Right cardiac atrium (tissue), 5 donors: ENCODE measurements around the gene EHD4. TPM values are rescaled to one million over a fixed set of nuclear protein-coding genes. Genes with fewer than 3 reads are reported as not detected.

Source experiments
- ATAC-seq, 2 donors: fragments of 200-7000 bp; cut with Tn5 transposase; one replicate each; pipeline versions ENCODE4 v1.8.0 to v1.9.1; 2020; ENCODE audit warnings: moderate library complexity in 2 of 2, mild to moderate bottlenecking in 1 of 2
- DNase-seq, 3 donors: peaks; one replicate each; pipeline ENCODE4 v3.0.0-alpha.2; 2020
- H3K27ac ChIP-seq: one replicate; pipeline ENCODE4 v1.5.1; 2013; ENCODE audit warnings: mild to moderate bottlenecking, low read length, control low read depth, moderate library complexity
- H3K27me3 ChIP-seq: one replicate; pipeline ENCODE4 v1.6.1; 2013; ENCODE audit not compliant: control insufficient read depth, insufficient read depth
- H3K4me1 ChIP-seq: one replicate; pipeline ENCODE4 v1.6.1; 2013; ENCODE audit warnings: low read length; ENCODE audit not compliant: control insufficient read depth, insufficient read depth
- H3K4me3 ChIP-seq: one replicate; pipeline ENCODE4 v1.5.1; 2013; ENCODE audit warnings: low read length, control low read depth
- H3K9me3 ChIP-seq: one replicate; pipeline ENCODE4 v1.6.1; 2013; ENCODE audit warnings: low read length; ENCODE audit not compliant: control insufficient read depth
- WGBS: extraction: QIAGEN DNeasy Blood & Tissue Kit; methylation state at CpG from one replicate; pipeline ENCODE4 v1.1.7; 2013; 5-methylcytosine and 5-hydroxymethylcytosine counted together
- intact Hi-C, 4 donors: fragments of 100-400 bp; cut with DNase I; formaldehyde crosslinking; loops; one replicate each; pipeline versions ENCODE4 v1.11.0 to v1.14.0; 2022 to 2023
- polyA plus RNA-seq: library from polyadenylated mRNA; stranded (reverse); fragments of 200-250 nt; gene quantifications from one replicate; pipeline ENCODE4 v1.2.3, GENCODE V29; 2013
- total RNA-seq, 4 donors: library from RNA; stranded (reverse); fragmentation: NEBNext Ultra II Directional; extraction: Animal tissue kit (Norgen Biotek cat#: 25700); gene quantifications; one replicate each; pipeline ENCODE4 v1.2.1, GENCODE V29; 2021
- donor health status: healthy with polysubstance abuse.
- donor health status: DM: no; HTN: yes; CAD: no.
- donor health status: DM: no; HTN: no; CAD: no.
- donor health status: DM: no; HTN: yes; CAD: no; lungs with severe emphysema.
- donor health status: DM: yes; HTN: yes; CAD: no.

EHD4 gene
- total and polyA plus RNA-seq, 5 donors, result 26.3 to 37.4 (median 33.3) TPM

DNA sequence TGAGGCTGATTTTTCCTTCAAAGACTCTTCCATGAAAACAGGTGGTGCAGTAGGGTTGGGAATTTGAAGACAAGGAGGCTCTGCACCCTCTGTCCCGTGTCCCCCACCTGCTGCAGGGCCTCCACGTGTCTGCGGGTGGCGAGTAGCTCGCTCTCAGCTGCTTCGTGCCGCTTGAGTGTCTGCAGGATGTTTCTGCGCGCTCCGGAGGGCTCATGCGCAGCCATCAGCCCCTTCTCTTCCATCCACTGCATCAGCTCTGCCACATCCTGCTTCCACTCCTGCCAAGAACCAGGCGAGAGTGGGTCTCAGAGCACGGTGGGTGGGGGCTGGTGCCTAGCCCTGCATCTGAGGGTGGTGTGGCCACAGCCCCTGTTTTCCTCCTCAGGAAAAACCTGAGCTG lies 96.3 kb downstream of the EHD4 start:
- WGBS, result 86% methylated on average over 13 of the region's 13 CpGs
- Histone ChIP-seq H3K27ac (no peak overlapping the region), H3K4me3 (no peak overlapping the region), H3K9me3 (no peaks in the 10 kb centered on the region), H3K27me3 (no peaks in the 10 kb centered on the region), H3K4me1 (no peaks in the 10 kb centered on the region)
- DNase-seq, result no peak
- intact Hi-C loops, result no loop called here
- no peak for ATAC-seq

DNA sequence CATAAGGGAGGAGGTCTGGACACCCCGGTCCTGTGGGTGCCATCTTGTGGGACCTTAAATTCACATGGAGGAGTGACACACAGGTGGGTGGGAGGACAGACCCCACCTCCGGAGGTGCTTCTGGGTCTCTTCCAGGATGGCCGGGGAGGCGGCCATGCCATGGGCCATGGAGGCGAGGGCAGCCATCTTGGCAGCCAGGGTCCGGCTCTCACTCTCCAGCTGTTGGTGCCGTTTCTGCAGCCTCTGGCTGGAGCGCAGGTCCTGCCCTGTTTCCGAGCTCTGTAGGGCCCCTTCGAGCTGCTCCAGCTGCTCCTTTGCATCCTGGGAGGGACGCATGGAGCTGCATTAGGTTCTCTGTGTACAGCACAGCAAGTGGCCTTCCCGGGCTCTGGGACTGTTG lies 97.6 kb downstream of the EHD4 start:
- Histone ChIP-seq H3K27ac (no peak overlapping the region), H3K4me3 (no peak overlapping the region), H3K27me3 (no peaks in the 10 kb centered on the region), H3K9me3 (no peaks in the 10 kb centered on the region), H3K4me1 (no peaks in the 10 kb centered on the region)
- DNase-seq (no peak), ATAC-seq (no peak)
- 87% methylated on average over 12 of the region's 12 CpGs for WGBS
- intact Hi-C loops, result no loop called here

DNA sequence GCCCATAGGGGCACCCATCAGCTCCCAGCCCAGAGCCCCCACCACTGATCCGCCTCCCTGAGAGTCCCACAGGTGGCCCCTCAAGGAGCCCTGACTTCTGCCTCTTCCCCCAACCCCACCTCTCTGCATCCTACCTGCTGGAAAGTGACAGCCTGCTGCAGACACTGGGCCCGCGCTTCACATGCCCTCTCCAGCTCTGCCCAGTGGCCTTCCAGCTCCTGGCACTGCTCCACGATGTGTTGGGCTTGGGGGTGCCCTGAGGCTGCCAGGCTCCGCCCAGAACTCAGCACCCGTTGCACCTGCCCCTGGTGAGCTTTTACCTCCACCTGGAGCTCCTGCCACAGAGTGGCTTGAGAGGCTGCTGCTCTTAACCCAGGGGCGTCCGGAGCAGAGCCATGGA lies 98.6 kb downstream of the EHD4 start:
- H3K4me1 ChIP-seq, result no peaks in the 10 kb centered on the region
- intact Hi-C loops, result no loop called here
- 94% methylated on average over 8 of the region's 8 CpGs for WGBS
- ATAC-seq (no peak), DNase-seq (no peak)
- H3K27me3 ChIP-seq, result no peaks in the 10 kb centered on the region
- H3K9me3 ChIP-seq, result no peaks in the 10 kb centered on the region
- no peak overlapping the region for H3K4me3 ChIP-seq
- H3K27ac ChIP-seq, result no peak overlapping the region

DNA sequence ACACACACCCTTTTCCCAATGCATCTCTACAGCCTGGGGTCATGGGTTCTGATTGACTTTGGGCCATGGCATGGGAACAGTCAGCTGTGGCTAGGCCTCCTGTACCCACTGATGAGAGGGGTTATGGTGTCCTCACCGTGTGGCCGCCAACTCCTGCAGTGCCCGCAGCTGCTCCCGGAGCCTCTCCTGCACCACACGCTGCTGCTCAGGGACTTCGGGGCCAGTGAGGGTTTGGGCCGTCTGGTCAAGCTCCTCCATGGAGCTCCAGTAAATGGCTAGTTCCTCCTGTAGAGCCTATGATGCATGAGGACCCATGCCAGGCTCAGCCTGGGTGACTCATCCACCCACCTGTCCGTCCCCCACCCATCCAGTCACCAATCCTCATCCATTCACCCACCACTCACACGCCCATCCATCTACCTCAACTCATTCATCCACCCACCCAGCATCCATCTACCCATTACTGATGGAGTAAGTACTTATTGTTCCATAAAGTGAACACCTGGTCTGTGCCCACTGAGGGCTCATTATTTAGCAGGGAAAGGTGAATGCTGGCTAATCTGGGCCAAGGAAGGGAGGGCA lies 100.1 kb downstream of the EHD4 start:
- Histone ChIP-seq H3K9me3 (no peaks in the 10 kb centered on the region), H3K27ac (no peak overlapping the region), H3K4me3 (no peak overlapping the region), H3K4me1 (no peaks in the 10 kb centered on the region), H3K27me3 (no peaks in the 10 kb centered on the region)
- 96% methylated on average over 9 of the region's 9 CpGs for WGBS
- no peak for ATAC-seq
- no peak for DNase-seq
- intact Hi-C loops, result no loop called here

DNA sequence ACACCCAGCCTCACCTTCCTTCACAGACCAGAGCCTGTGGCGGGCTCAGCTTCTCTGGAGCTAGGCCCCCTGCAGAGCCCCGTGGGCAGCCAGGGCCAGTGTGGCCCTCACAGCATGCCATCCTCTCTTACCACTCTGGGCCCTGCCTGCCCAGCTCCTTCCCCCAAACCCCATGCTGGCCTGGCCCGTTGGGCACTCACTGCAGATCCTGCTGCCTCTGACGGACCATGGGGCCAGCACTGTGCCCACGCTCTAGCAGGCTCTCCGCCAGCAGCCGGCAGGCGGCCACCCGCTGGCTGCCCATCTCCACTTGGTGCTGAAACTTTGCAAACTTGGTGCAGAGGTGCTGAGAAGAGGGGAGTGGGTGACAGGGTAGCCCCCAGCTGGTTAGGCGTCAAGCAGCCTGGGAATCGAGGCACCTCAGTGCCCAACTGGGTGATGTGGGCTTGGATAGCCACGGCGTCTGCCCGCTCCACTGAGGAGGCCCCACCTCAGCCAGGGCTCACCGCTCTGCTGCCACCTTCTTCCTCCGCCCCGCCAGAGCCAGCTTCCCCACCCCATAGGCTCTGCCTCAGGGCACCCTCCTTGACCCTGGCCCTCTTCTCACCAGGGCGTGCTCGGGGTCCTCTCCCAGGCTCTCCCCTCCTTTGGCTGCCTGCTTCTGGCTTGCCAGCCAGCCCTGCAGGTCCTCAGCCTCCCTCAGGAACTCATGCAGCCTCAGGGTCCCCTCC lies 101.0 kb downstream of the EHD4 start:
- Histone ChIP-seq H3K27ac (no peak overlapping the region), H3K4me1 (no peaks in the 10 kb centered on the region), H3K27me3 (no peaks in the 10 kb centered on the region), H3K9me3 (no peaks in the 10 kb centered on the region), H3K4me3 (no peak overlapping the region)
- intact Hi-C loops, result no loop called here
- DNase-seq, result no peak
- no peak for ATAC-seq
- 93% methylated on average over 19 of the region's 19 CpGs for WGBS

DNA sequence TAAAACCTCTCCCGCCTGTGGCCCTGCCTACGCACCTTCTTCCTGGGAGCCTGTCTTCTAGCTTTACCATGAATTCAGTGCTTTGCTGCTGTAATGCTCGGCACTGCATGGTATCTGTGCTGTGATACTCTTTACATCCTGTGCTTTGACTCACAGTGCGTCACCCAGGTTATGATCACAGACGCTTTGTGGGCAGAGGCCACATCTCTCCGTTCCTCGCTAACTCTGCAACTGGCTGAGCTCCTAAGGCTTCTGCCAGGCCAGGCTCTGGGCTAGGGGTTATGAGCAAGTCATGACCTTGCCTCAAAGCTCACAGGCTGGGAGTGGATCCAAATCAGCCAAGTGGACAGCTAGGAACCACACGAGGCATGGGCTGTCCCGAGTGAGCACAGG lies 101.7 kb downstream of the EHD4 start:
- DNase-seq (no peak), ATAC-seq (no peak)
- Histone ChIP-seq H3K27ac (no peak overlapping the region), H3K9me3 (no peaks in the 10 kb centered on the region), H3K27me3 (no peaks in the 10 kb centered on the region), H3K4me1 (no peaks in the 10 kb centered on the region), H3K4me3 (no peak overlapping the region)
- 72% methylated on average over 9 of the region's 9 CpGs for WGBS
- intact Hi-C loops, result no loop called here

DNA sequence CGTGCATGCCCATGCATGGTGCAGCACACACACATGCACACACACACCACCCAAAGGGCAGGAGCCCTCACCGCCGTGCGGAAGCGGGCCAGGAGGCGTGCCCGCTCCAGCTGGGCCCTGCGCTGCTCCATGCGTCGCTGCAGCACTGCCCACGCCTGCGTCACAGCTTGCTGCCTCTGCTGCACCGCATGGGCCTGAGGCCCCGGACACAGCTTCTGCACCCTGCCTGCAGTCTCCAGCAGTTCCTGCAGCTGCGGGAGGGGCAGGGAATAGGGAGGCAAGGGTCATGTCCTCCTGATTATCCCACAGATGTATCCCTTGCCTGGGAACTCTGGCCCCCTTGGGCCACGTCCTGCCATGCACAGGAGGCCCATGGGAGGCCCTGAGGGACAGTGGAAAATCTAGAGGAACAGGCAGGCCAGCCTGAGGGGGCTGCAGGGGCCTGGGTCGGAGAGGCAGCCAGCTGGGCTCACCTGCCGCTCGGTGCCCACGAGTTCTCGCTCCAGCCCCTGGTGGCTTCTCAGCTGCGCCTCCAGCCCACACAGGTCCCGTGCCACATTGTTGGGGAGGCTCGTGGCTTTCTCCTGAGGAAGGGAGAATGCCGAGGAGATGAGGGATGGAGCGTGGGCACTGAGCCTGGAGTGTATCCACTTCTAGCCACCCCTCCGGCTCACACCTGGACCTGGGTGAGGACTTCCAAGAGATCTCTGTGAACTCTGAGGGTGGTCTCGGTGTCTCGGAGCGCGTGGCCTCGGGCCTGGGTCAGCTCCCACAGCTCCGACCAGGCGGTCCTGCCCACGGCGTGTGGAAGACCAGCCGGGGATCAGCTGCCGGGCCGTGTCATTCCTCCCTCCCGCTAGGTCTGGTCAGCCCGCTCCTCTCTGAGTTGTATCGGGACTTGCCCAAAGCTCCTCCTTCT lies 102.3 kb downstream of the EHD4 start:
- H3K27me3 ChIP-seq, result no peaks in the 10 kb centered on the region
- ATAC-seq (no peak), DNase-seq (no peak)
- H3K27ac ChIP-seq, result no peak overlapping the region
- H3K4me1 ChIP-seq, result no peaks in the 10 kb centered on the region
- 86% methylated on average over 42 of the region's 42 CpGs for WGBS
- H3K4me3 ChIP-seq, result no peak overlapping the region
- no peaks in the 10 kb centered on the region for H3K9me3 ChIP-seq
- intact Hi-C loops, result no loop called here

DNA sequence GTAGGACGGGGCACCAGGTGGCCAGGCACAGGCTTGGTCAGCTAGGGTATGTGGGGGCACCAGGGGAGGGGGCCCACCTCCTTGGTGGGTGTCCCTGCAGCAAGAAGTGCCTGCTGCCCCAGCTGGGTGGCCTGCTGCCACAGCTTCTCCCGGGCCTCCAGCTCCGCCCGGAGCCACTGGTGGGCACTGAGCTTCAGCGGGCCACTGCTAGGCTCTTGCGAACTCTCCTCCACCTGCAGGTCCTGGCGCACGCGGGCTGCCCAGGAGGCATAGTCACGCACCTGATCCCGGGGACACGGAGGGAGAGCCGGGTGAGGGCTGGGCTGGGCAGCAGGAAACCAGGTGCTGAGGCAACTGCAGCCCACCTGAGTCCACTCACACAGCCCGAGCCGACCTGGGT lies 104.0 kb downstream of the EHD4 start:
- H3K27ac ChIP-seq, result no peak overlapping the region
- ATAC-seq (no peak), DNase-seq (no peak)
- no peaks in the 10 kb centered on the region for H3K9me3 ChIP-seq
- no peak overlapping the region for H3K4me3 ChIP-seq
- intact Hi-C loops, result no loop called here
- no peaks in the 10 kb centered on the region for H3K4me1 ChIP-seq
- whole genome bisulfite sequencing, result 97% methylated on average over 15 of the region's 15 CpGs
- H3K27me3 ChIP-seq, result no peaks in the 10 kb centered on the region

DNA sequence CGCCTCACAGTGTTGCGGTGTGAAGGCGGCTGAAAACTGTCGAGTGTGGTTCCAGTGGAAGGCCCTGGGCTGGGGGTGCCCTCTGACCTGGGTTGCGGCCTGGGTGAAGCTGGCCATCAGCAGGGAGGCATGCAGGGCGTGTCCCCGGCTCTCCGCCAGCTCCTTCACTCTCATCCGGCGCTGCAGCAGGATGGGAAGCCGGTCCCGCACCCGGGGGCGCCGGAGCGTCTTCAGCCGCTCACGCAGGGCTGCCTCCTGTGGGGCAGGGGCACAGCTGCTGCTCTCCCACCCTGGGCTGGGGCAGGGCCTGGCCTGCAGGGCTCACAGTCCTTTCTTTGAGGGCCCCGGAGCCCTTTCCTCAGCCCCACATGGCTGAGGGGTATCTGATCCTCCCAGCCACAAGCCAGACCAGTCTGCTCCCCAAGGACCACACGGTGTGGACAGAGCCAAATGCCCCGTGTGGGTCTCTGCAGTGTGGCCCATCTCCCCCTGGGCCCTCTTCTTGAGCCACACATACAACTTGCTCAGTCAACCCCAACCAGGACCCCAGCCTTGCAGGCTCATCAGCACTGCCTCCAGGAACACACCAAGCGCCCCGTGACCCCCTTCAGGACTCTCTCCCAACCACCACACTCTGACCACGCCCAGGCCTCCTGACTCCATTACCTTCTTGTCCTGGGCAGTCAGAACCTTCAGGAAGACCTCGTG lies 105.3 kb downstream of the EHD4 start:
- 81% methylated on average over 25 of the region's 25 CpGs for WGBS
- Histone ChIP-seq H3K4me3 (no peak overlapping the region), H3K9me3 (no peaks in the 10 kb centered on the region), H3K4me1 (no peaks in the 10 kb centered on the region), H3K27ac (no peak overlapping the region), H3K27me3 (no peaks in the 10 kb centered on the region)
- ATAC-seq, result no peak
- DNase-seq, result no peak
- intact Hi-C loops, result no loop called here

DNA sequence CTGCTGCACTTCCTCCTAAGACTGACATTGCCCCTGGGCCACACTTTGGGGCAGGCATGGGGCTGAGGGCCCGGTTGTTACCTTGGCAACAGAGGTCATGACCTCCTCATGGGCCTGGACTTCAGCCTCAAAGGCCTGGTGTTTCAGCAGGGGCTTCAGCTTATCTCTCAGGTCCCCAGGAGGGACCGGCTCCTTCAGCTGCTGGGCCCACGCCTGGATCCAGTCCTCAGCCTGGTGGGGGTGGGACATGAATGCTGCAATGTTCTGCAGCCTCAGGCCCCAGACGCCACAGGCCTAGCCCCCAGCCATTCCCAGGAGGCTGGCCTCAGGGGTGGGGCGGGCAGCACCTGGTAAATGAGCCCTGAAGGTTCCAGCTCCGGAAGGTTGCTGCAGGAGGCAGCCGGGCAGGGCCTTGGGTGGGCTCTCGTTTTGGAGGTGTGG lies 106.1 kb downstream of the EHD4 start:
- no peaks in the 10 kb centered on the region for H3K4me1 ChIP-seq
- DNase-seq, result no peak
- no peak overlapping the region for H3K27ac ChIP-seq
- 75% methylated on average over 8 of the region's 8 CpGs for WGBS
- intact Hi-C loops, result no loop called here
- H3K27me3 ChIP-seq, result no peaks in the 10 kb centered on the region
- ATAC-seq, result no peak
- H3K9me3 ChIP-seq, result no peaks in the 10 kb centered on the region
- H3K4me3 ChIP-seq, result no peak overlapping the region
